Activated T-cell treated with anti-CD3 and anti-CD28 coated beads, Interleukin-2, amount 50 U/mL, for 24 hours (primary cell): ENCODE data around the gene SGO2.
"Not testable (repeated sequence)": the region's sequence is repeated elsewhere in the genome, so short reads cannot be mapped to it uniquely, and the experiment has no call there.

Experiments used
- DNase-seq: peaks from one replicate; pipeline ENCODE4 v3.0.0-alpha.2; 2020
- H3K27ac Mint-ChIP-seq: 2 replicates; pipeline ENCODE4 v1.8.0; 2020; ENCODE audit warnings: mild to moderate bottlenecking, mixed read lengths
- H3K27me3 Mint-ChIP-seq: 2 replicates; pipeline ENCODE4 v1.8.0; 2020; ENCODE audit warnings: mixed read lengths
- H3K36me3 Mint-ChIP-seq: 2 replicates; pipeline ENCODE4 v1.8.0; 2020; ENCODE audit warnings: low read depth, mixed read lengths
- H3K4me1 Mint-ChIP-seq: 2 replicates; pipeline ENCODE4 v1.8.0; 2020; ENCODE audit warnings: low read depth, mixed read lengths
- H3K4me3 Mint-ChIP-seq: 2 replicates; pipeline ENCODE4 v1.8.0; 2020; ENCODE audit warnings: mild to moderate bottlenecking, moderate library complexity, mixed read lengths
- H3K9me3 Mint-ChIP-seq: 2 replicates; pipeline ENCODE4 v1.8.0; 2020; ENCODE audit warnings: mixed read lengths

The SGO2 gene

DNA sequence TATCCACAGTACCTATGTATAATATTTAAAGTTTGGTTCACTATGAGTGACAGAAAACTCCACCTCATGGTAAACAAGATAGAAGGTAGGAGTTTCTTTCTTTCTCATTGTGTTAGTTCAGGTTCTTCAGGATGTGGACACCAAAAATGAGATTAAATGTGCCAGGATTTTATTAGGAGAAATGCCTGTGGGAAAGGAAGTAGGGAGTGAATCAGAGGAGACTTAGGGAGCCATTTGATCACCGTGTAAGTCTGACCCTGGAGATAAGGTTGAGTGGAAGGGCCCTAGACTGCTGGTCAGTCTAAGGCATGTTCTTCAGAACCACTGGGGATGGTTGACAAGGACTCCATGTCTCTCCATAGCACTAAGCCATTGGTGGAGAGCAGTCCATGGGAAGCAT lies 67.9 kb downstream of the SGO2 start:
- H3K27me3 Mint-ChIP-seq: peaks cover 27% of the 10 kb centered on the region
- no peaks in the 10 kb centered on the region for H3K9me3 Mint-ChIP-seq
- no peak for DNase-seq
- H3K27ac Mint-ChIP-seq: no peak overlapping the region
- no peaks in the 10 kb centered on the region for H3K4me1 Mint-ChIP-seq
- H3K36me3 Mint-ChIP-seq: no peaks in the 10 kb centered on the region
- no peak overlapping the region for H3K4me3 Mint-ChIP-seq

DNA sequence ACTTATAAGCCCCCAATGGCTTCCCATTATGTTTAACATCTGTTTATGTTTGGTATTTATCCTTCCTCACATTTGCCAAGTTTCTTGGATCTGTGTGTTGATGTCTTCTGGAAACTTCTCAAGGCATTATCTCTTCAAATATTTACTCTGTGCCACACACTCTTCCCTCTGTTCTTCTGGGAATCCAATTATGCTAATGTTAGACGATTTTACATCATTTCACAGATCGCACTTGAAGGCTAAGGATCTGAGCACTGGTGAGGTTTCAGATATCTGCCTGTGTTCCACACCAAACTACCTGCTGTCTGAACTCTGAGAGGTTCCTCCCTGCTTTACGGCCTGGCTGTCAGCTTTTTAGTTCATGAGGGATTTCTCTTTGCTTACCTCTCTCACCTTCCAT lies 69.9 kb downstream of the SGO2 start:
- Mint-ChIP-seq H3K4me3 (no peak overlapping the region), H3K4me1 (no peaks in the 10 kb centered on the region), H3K36me3 (no peaks in the 10 kb centered on the region), H3K27me3 (peaks cover 21% of the 10 kb centered on the region), H3K9me3 (no peaks in the 10 kb centered on the region), H3K27ac (no peak overlapping the region)
- DNase-seq: no peak

DNA sequence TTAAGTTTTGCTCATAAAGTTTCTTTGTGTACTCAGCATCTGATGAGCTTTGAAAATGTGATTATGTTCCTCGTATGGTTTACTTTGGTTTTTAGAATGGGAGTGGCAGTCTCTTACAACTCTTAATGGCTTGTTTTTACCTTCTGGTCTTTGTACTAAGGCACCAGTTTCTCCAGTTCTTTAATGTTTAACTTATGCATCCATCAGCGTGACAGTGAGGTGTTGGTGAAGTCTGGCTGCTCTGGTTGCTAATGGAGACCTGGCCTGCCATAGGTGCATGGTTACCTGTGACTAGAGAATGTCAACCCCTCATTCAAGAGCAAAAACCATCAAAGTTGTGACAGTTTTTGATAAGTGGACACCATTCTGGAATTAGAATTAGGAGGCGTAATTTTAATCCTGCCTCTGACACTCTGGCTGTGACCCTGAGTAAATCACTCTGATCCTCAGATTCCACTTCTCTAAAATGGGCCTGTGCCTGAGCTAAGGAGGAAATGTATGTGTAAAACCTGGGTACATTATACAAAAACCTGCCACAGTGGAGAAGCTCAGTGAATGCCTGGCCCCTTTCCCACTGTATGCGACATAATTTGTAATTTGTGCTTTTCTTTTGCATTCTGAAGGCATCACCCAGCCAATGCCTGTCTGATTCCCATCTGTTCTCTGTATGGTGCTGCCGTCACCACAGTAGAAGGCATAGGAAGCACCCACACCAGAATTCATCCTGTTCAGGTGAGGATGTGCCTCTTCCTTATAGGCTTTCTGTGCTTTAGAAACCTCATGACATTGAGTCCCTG lies 71.0 kb downstream of the SGO2 start:
- no peak for DNase-seq
- H3K27me3 Mint-ChIP-seq: peaks cover 14% of the 10 kb centered on the region

DNA sequence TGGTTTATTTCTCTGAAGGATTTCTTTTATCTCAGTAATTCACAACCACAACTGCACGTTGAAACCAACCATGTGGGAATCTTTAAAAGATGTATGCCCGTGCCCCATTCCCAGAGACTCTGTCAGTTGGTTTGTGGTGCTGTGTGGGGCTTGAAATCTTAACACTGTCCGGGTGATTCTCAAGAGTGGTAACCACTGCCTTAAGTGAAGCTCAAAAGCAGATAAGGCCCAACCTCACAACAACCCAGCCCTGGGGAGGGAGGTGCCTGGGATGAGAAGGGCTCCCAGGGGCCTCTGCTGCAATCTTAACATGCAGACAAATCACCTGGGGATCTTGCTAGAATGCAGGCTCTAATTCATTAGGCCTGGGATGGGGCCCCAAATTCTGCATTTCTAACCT lies 73.2 kb downstream of the SGO2 start:
- Mint-ChIP-seq H3K36me3 (no peaks in the 10 kb centered on the region), H3K27me3 (peaks cover 6% of the 10 kb centered on the region), H3K4me1 (no peaks in the 10 kb centered on the region), H3K27ac (no peak overlapping the region), H3K9me3 (no peaks in the 10 kb centered on the region), H3K4me3 (no peak overlapping the region)
- DNase-seq: no peak

More for the DNA sequence above, 71.0 kb downstream of the SGO2 start:
- Mint-ChIP-seq H3K9me3 (no peaks in the 10 kb centered on the region), H3K36me3 (no peaks in the 10 kb centered on the region), H3K27ac (no peak overlapping the region), H3K4me3 (no peak overlapping the region), H3K4me1 (no peaks in the 10 kb centered on the region)

DNA sequence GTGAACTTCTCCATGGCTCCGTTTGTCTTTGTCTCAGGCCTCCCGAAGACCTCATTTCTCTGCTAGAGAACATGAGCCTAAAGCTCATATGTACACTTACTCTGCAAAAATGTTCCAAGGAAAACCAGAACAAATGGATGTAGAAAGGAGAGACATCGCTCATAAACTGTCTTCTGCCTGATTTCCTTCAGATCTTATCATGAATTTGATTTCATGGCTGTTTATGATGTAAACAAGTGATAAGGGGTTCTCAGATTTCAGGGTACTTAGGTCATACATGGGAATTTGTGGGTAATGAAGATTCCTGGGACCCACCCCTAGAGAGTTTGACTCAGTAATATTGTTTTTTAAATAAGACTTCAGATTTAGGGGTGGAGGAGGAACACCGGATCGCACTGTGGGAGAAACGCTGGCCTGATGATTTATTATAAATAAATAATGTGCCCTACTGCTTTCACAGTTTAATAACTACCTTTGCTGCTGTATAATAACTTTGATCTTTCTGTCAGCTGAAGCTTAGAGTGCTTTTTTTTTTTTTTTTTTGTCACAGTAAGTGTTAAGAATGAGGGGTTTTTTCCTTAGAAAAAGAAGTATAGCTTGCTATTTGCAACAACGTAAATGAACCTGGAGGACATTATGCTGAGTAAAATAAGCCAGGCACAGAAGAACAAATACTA lies 74.7 kb downstream of the SGO2 start:
- H3K27ac Mint-ChIP-seq: no peak overlapping the region
- DNase-seq: no peak
- H3K9me3 Mint-ChIP-seq: no peaks in the 10 kb centered on the region
- no peaks in the 10 kb centered on the region for H3K36me3 Mint-ChIP-seq
- H3K4me3 Mint-ChIP-seq: no peak overlapping the region
- peaks cover 2% of the 10 kb centered on the region for H3K27me3 Mint-ChIP-seq
- H3K4me1 Mint-ChIP-seq: no peaks in the 10 kb centered on the region

DNA sequence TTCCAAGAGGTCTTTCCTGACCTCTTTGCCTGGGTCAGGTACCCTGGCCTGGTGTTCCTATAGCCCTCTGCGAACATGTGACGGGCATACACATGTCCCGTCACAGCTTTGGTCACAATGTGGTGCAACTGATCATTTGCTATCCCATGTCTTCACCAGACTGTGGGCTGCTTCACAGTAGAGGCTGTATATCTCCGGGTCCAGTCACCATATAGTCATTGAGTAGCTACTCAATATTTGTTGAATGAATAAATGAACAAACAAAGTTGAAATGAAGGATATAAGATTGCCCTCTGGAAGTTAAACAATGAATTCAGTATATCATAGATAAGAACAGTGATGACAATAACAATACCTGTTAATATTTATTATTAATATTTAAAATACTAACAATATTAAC lies 76.6 kb downstream of the SGO2 start:
- DNase-seq: no peak
- Mint-ChIP-seq H3K36me3 (no peaks in the 10 kb centered on the region), H3K27ac (no peak overlapping the region), H3K27me3 (peaks cover 11% of the 10 kb centered on the region), H3K4me3 (no peak overlapping the region), H3K9me3 (no peaks in the 10 kb centered on the region), H3K4me1 (no peaks in the 10 kb centered on the region)

DNA sequence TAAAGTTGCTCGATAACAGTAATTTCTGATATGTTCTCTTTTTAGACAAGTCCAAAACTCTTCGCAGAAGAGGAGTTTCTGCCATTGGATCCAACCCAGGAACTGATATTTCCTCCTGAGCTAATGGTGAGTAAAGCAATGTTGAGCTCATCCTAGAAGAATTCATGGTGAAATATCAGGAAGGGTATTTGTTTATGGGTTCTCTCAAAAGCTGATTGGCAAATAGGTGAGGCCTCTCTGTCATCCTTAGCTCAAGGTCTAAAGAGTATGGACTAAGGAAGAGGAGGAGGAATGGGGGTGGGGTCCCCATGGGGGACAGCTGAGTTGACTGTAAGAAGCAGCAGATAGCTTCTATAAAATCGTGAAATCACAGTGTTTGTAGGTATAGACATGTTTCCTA lies 78.0 kb downstream of the SGO2 start:
- DNase-seq: no peak
- Mint-ChIP-seq H3K36me3 (no peaks in the 10 kb centered on the region), H3K4me1 (no peaks in the 10 kb centered on the region), H3K27ac (no peak overlapping the region), H3K4me3 (no peak overlapping the region), H3K27me3 (peaks cover 18% of the 10 kb centered on the region), H3K9me3 (no peaks in the 10 kb centered on the region)

DNA sequence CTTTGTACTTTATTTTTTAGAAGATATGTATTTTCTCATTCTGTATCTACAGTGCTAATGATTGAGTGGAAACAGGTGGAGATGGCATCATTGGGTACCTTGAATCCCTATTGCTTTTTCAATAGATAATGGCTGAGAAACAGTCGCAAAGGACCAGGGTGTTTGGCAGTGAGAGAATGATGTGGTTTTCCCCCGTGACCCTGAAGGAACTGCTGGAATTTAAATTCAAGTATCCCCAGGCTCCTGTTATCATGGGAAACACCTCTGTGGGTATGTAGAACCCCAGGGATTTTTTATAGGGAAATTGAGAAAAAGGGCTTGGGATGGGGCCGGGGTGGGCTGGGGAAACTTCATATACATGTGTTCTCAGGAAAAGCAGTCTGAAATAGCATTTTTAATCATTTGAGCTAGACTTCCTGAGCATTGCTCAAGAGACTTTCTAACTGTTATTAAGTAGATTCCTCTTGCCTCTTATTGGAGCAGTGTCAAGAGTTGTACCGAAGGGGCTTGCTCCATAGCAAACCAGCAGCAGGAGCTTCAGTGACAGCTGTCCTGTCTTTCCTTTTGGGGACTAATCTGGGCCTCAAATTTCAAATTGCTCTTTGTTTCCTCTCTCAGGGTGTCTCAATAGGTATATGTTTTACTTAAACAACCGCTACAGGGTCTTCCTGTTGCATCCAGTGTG lies 78.7 kb downstream of the SGO2 start:
- Mint-ChIP-seq H3K4me1 (no peaks in the 10 kb centered on the region), H3K36me3 (no peaks in the 10 kb centered on the region), H3K9me3 (no peaks in the 10 kb centered on the region), H3K4me3 (no peak overlapping the region), H3K27ac (no peak overlapping the region), H3K27me3 (peaks cover 21% of the 10 kb centered on the region)
- no peak for DNase-seq

DNA sequence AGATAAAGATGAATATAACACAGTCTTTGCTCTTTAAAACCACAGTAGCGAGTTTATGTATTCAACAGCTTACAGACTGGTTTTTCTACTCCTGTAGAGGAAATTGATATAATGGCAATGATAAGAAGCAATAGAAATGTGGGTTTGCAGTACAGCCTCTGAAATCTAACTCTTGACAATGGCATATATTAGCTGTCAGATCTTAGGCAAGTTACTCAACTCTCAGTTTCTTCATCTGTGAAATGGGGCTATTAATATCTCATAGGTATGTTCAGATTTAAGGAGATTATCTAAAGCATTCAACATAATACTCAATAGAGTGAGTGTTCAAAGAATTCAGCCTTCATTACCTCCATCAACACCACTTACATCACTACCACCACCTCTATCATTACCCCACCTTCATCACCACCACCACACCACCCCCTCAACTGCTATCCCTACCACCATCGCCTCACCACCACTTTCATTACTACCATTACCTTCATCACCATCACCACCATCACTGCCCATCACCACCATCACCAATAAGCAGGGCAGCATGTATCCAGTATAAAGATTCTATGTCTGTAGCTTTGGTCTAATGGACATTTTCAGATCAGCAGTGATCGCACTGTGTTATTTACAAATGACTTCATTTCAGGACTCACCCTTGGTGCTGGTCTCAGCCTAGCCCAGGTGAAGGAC lies 82.5 kb downstream of the SGO2 start:
- peaks cover 33% of the 10 kb centered on the region for H3K27me3 Mint-ChIP-seq
- H3K9me3 Mint-ChIP-seq: no peaks in the 10 kb centered on the region
- peaks cover 1% of the 10 kb centered on the region for H3K4me1 Mint-ChIP-seq
- H3K27ac Mint-ChIP-seq: no peak overlapping the region
- H3K36me3 Mint-ChIP-seq: no peaks in the 10 kb centered on the region
- no peak for DNase-seq
- H3K4me3 Mint-ChIP-seq: no peak overlapping the region

DNA sequence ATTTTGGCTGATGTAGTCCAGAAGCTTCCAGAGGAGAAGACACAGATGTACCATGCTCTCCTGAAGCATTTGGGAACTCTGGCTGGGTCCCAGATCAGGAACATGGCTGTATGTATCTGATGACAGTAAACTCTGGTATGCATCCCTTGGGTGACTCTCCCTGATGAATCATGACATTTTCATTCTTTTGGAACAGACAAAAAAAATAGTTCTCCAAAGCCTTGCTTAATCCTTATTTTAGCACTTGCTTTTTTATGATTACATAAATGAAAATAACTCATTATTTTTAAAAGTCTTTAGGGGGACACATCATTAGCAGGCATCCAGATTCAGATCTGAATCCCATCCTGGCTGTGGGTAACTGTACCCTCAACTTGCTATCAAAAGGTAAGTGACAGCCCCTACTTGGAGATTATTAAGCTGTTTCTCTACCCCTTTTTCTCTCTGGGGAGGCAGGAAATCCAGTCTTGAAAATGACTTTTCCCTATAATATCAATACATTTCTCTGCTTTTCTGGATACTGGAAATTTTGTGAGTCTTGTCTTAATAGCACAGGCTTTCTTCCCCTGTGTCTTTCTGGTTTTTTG lies 83.1 kb downstream of the SGO2 start:
- no peak overlapping the region for H3K4me3 Mint-ChIP-seq
- H3K36me3 Mint-ChIP-seq: no peaks in the 10 kb centered on the region
- H3K4me1 Mint-ChIP-seq: peaks cover 1% of the 10 kb centered on the region
- no peak overlapping the region for H3K27ac Mint-ChIP-seq
- no peaks in the 10 kb centered on the region for H3K9me3 Mint-ChIP-seq
- DNase-seq: no peak
- H3K27me3 Mint-ChIP-seq: peaks cover 38% of the 10 kb centered on the region

DNA sequence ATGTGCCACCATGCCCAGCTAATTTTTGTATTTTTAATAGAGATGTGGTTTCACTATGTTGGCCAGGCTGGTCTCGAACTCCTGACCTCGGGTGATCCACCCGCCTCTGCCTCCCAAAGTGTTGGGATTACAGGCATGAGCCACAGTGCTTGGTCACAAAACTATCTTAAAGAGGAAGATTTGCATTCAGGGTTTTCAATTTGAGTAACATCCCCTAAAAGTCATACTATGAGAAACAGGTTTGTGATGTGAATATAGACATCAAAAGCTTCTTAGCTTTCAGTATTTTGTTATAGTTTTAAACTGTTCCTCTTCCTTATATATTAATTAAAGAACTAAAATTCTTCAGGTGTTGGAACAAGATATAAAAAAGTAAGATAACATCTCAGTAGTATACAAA lies 84.2 kb downstream of the SGO2 start:
- not testable (repeated sequence) for H3K9me3 Mint-ChIP-seq, H3K27ac Mint-ChIP-seq, H3K4me3 Mint-ChIP-seq, DNase-seq, H3K36me3 Mint-ChIP-seq, H3K4me1 Mint-ChIP-seq
- H3K27me3 Mint-ChIP-seq: peaks cover 43% of the 10 kb centered on the region

DNA sequence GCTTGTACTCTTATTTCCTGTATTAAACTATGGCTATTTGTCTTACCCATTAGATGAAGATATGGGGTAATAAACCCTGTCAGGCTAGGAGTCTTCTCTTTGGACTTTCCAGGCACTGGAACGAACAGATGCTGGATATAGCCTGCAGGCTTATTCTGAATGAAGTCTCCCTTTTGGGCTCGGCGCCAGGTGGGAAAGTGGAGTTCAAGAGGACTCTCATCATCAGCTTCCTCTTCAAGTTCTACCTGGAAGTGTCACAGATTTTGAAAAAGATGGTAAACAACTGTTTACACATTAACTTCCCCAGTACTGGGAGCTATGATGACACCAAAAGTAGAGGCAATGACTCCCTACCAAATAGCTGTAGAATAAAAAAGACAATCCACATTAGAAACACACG lies 87.7 kb downstream of the SGO2 start:
- Mint-ChIP-seq H3K36me3 (no peaks in the 10 kb centered on the region), H3K9me3 (no peaks in the 10 kb centered on the region), H3K4me1 (peaks cover 14% of the 10 kb centered on the region), H3K4me3 (no peak overlapping the region), H3K27me3 (peaks cover 39% of the 10 kb centered on the region), H3K27ac (no peak overlapping the region)
- no peak for DNase-seq

DNA sequence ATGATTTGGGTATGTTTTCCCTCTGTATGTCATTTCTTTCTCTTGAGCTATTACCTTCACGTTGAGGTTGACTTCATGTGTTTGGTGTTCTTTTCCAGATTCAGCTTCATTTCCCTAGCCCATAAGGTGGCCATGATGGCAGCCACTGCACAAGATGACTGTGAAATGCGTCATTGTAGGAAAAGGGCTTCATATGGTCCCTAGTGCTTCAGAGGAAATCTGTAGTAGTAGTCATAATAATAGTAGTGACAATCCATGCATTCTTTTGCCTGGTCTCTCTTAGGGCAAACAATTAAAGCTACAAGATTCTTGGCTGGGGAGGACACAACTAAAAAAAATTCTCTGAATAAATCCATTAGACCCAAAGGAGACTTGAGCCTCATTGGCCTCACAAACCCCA lies 88.2 kb downstream of the SGO2 start:
- no peak overlapping the region for H3K4me3 Mint-ChIP-seq
- H3K9me3 Mint-ChIP-seq: no peaks in the 10 kb centered on the region
- no peak overlapping the region for H3K27ac Mint-ChIP-seq
- H3K4me1 Mint-ChIP-seq: peaks cover 15% of the 10 kb centered on the region
- no peak for DNase-seq
- H3K36me3 Mint-ChIP-seq: no peaks in the 10 kb centered on the region
- peaks cover 37% of the 10 kb centered on the region for H3K27me3 Mint-ChIP-seq

DNA sequence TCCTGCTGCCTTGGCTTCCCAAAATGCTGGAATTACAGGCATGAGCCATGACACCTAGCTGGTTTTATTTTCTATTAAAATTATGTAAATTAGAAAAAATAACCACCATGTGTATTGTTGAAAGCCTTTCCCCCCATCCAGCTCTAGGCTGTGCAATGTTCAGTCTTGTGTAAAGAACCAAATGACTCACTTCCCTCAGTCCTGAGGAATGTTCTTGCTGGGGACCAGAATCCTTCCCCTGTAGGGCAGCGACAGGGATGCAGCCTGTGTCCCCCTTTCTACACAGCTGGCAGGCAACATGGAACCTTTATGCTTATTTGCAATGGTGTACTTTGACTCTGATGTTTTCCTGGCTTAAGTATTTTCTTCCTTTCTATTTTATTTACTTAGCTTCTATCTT lies 89.2 kb downstream of the SGO2 start:
- H3K27me3 Mint-ChIP-seq: peaks cover 35% of the 10 kb centered on the region
- no peak for DNase-seq
- H3K36me3 Mint-ChIP-seq: no peaks in the 10 kb centered on the region
- no peak overlapping the region for H3K4me3 Mint-ChIP-seq
- H3K9me3 Mint-ChIP-seq: no peaks in the 10 kb centered on the region
- H3K4me1 Mint-ChIP-seq: peaks cover 14% of the 10 kb centered on the region
- no peak overlapping the region for H3K27ac Mint-ChIP-seq
